HG03439 (cell line): Measurements from ENCODE around the gene RUNX2.
"Not testable (repeated sequence)": the region's sequence is repeated elsewhere in the genome, so short reads cannot be mapped to it uniquely, and the experiment has no call there.

Source experiments
- ATAC-seq: cut with Tn5 transposase; IDR thresholded peaks from one replicate; pipeline ENCODE4 v1.9.1; 2021; ENCODE audit warnings: mild to moderate bottlenecking, moderate library complexity; ENCODE audit not compliant: unreplicated experiment

Gene RUNX2

DNA sequence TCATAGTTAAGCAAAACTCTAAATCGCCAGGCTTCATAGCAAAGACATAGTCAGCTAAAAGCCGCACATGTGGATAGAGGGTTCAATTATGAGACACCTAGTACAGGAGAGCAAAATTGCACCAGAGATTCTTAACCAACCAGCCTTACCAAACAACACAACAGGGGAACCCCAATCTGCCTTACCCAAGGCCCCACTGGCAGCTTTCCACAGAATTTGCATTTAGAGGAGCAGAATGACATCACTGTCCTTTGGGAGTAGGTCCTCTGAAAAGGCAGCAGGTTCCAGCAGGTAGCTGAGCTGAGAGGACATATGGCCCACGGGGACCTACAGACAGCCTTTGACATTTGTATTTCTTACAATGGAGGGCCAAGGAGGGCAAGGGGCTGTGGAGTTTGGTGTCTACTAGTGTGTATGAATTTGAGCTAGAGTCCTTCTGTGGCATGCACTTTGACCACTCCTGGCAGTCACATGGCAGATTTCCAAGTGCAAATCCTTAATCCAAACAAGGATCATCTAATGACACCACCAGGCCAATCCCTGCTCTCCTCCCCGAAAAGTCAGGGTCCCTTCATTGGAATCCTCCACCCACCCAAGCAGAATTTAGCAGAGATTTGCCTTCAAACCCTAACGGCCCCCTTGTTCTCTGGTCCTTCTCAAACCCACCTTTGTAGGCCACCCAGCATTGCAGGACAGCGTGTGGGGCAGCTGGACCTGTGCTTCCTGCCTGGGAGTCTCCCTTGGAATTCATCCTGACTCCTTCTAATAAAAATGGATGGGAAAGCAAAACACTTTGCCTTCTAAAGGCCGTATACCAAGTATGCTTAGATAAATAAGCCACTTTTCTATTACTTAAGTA, 220.8 kb downstream of the RUNX2 start:
- ATAC-seq: peak; percentile 97

DNA sequence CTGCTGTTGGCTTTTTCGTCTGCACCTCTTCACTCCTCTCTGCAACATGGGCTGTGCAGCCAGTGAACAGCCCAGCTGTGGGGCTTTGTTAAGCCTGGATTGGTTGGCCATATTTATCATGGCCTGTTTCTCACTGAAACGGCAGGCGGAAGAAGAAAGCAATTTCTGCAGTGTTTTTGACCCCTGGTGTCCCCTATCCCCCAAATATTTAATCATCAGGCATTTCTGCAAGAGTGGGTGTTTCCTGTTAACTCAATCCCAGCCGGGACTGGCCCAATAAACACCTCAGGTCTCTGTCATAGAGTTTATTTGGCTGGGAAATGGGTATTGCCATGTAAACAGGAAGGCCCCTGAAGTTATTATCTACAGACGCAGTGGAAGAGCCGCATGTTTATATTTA, 224.4 kb downstream of the RUNX2 start:
- ATAC-seq: no peak

DNA sequence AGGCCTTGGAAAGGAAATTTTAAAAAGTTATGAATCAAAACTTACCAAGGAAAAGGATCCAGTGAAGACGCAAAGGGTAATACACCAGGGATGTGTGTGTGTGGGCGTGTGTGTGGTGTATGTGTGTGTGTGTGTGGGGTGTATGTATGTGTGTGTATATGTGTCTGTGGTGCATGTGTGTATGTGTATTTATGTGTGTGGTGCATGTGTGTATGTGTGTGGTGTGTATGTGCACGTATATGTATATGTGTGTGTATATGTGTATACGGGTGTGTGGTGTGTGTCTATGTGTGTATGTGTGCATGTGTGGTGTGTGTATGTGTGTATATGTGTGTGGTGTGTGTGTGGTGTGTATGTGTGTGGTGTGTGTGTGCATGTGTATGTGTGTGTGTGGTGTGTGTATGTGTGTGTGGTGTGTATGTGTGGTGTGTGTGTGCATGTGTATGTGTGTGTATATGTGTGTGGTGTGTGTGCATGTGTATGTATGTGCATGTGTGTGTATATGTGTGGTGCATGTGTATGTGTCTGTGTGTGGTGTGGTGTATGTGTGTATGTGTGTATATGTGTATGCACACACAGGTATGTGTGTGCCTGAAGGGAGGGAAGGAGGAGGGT, 225.7 kb downstream of the RUNX2 start:
- ATAC-seq: no peak

DNA sequence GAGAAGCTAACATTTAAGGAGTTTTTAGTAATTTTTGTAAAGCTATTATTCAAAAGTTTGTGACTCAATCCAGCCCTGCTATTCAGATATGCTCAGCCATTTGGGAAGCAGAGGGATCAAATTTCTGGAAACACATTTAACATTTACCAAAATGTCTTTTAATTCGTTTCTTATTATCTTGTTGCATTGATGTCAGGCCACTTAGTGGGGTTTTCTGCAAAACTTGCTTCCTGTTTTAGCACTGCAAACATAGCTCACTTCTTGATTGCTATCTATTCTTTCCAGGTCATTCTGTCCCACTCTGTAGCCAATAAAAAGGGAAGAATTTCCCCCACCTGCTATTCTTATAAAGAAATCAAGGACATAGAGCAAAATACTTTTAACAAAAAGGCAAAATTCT, 226.5 kb downstream of the RUNX2 start:
- no peak for ATAC-seq

DNA sequence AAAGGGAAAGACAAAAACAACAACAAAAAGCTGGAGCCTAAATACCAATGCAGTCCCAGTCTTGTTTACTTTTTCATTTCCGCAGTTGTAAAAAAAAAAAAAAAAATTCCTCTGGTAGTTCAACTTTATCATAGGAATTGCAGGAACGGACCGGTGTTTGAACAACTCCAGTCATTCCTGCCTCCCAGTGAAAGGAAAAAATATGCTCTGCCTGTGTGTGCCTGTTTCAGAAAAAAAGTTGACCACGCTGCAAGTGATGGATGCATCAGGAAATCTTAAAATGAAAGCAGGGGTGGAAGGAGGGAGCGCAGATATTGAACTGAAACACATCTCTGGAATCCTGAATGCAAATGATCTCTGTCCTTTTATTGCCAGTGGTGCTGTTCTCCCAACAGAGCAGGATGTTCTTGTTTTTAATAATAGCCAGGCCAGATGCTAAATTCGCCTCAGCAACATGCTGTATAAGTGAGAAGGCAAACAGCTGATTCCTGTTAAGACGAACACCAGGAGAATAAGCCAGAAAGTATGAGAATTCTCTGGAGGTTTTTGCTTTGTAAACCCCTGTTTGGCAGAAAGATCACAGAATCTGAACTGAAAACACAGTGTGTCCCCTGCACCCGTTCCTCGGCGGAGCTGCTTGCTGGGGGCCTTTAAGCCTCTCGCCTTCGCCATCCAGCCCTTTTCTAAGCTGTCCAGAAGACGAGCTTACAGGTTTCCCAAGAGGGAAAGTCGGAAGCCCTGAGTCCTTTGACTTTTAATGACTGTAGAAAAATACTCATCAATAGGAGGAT, 228.0 kb downstream of the RUNX2 start:
- ATAC-seq: no peak

DNA sequence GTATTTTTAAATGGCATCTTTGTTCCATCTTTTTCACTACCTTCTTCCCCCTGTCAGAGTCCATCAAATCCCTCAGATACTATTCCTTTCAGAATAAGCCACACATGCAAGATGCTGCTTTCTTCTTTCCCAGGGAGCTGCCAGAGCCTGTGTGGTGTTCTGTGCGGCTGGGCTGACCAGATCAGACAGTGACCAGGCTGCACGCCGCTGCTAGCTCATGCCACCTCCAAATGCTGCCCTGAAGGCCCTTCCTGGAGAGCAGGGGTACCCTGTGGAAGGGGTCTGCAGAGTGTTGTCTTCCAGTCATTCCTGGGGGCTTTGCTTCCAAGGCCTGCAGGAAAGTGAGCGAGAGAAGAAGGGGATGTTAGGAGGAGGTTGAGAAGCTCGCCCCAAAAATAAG, 228.7 kb downstream of the RUNX2 start:
- no peak for ATAC-seq

DNA sequence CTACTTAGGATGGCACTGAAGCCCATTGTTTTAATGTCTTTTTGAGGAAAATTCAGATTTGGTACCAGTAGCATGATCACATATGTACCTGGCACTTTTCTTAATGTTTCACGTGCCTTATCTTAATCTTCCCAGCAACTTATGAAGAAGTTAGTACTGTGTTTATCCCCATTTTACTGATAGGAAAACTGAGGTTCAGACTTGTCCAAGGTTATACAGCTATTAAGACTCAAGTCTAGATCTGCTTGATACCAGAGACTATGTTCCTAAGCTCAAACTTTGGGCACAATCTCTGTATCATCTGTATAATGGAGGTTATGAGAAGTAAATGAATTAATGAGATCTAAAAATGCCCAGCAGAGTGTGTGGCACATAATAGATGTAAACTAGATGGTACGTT, 229.3 kb downstream of the RUNX2 start:
- ATAC-seq: no peak

DNA sequence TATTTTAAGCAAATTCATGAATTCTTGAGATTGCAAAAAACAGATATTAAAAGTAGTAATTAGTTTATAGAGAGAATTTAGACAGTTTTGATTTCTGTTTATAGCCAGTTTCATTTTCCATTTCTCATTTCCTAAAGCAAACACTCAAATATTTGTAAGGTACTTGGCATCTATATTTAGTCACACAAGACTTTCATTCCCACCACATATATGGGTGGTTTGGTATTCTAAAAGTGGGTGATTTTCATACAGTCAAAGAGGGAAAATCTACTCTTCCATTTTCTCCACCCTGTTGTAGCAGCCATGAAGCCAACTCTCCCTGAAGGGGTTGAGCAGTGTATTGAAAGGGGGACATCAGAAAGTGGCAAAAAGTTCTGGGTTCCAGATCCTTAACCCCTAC, 230.7 kb downstream of the RUNX2 start:
- peak; percentile 61 for ATAC-seq

DNA sequence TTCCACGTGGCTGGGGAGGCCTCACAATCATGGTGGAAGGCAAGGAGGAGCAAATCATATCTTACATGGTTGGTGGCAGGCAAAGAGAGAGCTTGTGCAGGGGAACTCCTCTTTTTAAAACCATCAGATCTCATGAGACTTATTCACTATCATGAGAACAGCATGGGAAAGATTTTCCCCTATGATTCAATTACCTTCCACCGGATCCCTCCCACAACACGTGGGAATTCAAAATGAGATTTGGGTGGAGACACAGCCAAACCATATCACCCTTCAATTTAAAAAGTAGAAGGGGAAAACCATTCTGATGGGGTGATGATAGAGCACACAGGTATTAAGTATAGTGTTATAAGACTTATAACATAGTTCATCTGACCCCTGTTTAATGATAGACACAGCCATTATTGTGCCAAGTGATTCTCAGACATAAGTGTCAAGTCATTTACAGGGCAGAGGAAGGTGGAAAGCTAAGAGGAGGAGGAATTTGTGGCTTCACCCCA, 232.2 kb downstream of the RUNX2 start:
- not testable (repeated sequence) for ATAC-seq

DNA sequence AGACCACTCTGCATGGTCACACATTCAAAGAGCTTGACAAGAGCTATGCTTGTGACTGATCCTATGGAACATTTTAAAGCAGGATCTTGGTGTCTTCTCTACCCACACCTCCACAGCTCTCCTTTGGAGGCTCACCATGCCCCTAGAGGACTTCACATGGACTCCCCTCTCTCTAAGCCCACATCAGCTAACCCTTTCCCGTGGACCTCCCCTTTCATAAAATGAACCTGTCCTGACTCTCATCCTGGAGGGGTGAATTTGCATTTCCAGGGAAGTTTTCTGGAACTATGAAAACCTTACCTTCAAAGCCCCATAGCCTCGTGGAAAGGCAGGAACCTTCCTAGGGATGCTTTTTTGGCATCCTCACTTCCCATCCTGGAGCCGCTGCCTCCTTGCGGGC, 234.0 kb downstream of the RUNX2 start:
- ATAC-seq: no peak

DNA sequence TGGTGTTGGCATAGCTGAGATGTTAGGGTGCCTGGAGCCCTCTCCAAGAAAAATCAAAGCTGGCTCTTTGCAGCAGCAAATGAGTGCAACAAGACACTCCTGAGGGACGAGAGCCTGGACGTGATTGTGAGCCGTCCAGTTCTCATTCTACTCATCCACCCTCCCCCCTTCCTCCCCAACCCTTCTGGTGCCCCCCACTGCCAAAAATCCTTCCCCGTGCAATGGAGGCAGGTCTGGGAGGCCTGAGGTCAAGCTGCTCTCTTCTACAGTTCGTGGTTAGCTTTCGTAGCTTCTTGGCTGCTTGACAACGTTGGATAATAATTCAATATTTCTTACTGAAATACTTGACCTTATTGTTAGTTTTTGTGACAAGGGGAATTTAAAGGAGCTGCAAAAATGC, 234.9 kb downstream of the RUNX2 start:
- no peak for ATAC-seq

DNA sequence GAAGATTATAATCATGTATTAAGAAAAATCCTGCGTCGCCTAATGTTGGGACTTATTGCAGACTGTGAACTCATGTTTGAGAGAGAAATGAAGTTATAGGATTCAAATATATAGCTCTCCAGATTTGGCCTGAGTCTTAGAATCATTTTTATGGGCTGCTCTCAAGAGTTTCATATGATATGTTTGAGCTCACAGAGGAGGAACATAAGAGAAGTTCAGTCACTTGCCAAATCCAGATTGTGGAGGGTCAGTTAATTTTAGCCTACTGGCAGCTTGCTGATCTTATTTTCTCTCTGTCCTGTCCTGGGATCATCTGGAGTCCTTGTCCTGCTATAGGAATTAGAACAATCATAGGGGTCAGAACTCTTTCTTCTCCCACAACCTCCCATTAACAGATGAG, 235.7 kb downstream of the RUNX2 start:
- no peak for ATAC-seq

DNA sequence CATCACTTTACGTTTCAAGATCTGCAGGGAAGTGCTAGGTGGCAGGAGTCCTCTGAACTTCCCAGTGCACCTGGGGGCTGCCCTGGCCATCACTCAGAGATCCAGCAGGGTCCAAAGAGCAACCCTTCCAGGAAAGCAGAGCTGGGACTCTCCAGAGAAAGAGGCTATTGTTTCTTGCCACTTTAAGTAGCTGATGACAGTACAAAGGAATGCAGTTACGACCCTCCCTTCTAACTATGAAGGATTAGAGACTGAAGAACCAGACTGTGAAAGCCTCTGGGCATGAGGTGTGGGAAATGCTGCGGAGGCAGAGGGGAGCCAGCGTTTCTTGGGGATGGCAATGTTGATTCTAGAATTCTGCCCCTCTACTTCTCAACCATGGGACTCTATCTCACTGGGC, 238.8 kb downstream of the RUNX2 start:
- ATAC-seq: no peak

DNA sequence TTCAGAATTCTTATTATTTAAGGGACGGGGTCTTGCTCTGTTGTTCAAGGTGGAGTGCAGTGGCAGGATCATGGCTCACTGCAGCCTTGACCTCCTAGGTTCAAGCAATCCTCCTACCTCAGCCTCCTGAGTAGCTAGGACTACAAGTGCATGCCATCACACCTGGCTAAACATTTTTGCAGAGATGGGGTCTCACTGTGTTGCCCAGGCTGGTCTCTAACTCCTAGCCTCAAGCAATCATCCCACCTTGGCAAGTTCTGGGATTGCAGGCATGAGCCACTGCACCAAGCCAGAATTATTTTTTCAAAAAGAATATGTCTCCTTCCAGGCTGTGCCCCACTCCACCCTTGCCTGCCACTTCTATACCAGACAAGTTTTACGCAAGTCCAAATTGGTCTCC, 239.7 kb downstream of the RUNX2 start:
- no peak for ATAC-seq

DNA sequence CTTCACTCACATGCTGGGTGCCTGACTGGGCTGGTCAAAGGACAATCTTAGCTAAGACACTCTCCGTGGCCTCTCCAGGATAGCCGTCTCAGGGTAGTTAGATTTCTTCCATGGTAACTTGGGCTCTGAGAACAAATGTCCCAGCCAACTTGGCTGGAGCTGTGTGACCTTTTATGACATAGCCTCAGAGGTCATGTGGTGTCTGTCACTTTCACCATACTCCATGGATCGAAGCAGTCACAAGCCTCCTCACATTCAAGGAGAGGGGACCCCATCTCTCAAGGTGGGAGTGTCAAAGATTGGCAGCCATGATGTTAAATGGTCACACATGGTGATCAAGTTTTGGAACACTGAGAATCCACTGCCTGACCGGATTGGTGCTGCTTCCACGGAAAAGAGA, 240.5 kb downstream of the RUNX2 start:
- no peak for ATAC-seq

DNA sequence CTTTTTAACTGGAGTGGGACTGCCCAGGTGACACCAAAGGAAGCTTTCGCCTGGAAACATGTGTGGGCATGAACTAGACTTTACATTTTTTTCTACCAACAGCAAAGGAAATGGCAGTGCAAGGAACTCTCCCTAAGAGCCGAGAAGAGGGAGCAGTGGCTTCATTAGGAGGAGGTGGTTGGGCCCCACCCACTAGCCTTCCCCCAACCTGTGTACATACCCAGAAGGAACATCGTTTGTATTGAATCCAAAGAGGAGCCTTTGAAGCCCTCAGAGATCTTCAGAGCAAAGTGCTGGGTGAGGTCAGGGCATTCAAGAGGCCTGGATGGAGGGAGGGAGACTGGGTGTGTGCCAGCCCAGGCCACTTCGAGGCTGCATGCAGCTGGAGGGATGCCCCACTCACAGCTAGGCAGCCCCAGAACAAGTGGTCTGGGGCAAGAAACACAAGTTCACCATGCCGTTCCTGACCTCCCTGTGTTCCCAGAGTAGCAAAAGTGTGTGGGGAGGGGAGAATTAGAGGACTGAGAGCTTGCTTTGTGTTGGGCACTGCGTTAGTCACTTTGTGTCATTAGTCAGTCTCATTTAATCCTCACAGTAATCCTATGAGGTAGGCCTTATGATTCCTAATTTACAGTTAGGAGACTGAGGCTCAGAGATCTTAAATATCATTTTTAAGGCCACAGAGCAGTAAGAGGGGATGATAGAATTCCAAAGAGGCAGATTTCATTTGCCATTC, 241.2 kb downstream of the RUNX2 start:
- no peak for ATAC-seq

DNA sequence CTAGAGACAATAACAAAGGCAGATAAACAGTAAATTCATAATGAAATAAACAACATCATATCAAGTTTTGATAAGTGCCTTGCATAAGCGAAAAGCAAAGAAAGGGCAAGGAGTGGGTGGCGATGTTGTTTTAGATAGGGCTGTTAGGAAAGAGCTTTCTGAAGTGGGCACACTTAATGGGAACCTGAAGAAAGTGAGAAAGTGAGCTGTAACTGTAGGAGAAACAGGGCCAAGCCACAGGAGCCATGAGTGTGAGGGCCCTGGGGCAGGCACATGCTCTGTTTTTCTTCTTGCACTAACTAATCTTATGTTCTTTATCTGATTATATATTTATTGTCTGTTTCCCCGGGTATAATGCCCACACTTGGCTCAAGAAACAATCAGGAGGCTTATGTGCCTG, 243.0 kb downstream of the RUNX2 start:
- ATAC-seq: no peak

DNA sequence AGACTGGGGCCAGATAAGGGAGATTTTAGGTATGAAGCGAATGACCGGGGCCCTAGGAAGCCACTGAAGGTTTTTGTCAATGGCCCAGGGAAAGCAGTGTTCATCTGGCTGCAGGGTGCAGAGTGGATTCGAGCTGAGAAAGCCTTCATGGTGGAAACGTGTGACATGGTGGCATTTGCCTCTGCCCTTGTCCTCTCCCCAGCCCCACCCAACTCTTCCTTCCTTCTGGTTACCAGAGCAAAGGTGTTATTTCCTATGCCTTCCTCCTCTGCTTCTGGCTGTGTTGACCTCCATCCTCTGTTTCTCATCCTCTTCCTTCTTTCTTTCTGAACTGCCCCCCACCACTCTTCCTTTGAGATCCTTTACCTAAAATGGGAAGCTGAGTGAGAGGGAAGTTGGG, 244.7 kb downstream of the RUNX2 start:
- ATAC-seq: no peak

DNA sequence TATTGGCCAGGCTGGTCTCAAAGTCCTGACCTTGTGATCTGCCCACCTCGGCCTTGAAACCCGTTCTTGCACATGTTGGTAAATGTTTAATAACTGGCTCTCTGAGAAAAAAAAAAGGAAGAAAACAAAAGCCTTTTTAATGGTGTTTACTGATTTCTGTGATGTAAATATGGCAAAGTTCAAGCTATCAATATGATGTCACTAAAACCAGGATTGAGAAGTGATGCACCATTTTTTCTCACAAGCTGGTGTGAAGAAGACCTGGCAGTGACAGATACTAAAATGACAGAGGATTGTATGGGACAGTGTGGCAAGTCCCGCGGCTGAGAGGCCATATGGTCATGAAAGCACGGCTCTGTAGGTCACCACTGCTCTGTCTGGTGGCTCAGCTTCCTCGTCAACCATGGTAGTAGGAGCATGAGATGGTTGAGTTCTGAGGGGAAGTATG, 245.9 kb downstream of the RUNX2 start:
- ATAC-seq: no peak

DNA sequence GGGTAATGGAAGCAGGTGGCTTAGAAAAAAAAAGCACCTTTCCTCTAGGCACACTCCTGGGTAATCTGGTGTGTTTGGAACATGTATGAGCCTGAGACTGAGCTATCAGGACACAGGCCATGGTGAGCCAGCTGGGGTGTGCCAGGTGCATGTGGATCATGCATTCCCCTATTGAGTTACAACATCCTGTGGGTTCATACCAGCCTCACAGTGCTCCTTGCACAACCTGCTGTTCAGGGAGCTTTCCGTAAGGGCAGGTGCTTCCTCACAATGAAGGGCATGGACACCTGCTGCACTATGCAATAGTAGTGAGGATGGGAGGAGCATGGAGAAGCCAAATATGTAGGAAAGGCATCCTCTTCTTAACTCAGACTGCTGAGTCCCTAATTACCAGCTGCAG, 246.8 kb downstream of the RUNX2 start:
- ATAC-seq: no peak
